Heart left ventricle (tissue), 13 donors: ENCODE results near the gene TRIM59.

ENCODE experiments used
- CTCF ChIP-seq, 12 donors: fragments of 200-600 bp; sonication (generic) in 4 of 12; IDR thresholded peaks; one replicate each; pipeline versions ENCODE4 v1.5.0 to v1.8.0; 2018 to 2022; ENCODE audit warnings: antibody characterized with exemption in 12 of 12, mild to moderate bottlenecking in 5 of 12
- POLR2A ChIP-seq, 2 donors: fragments of 450-650 bp; IDR thresholded peaks; one replicate each; pipeline ENCODE4 v1.6.1; 2017; ENCODE audit warnings: antibody characterized with exemption in 2 of 2, mild to moderate bottlenecking in 2 of 2, moderate library complexity in 2 of 2
- donor health status: ischemic (EF 13 %, LVEDD 7.1; RV severe dilation, severe dysfunction).
- donor health status: DM: no; HTN: yes; CAD: no.
- donor health status: DM: no; HTN: no; CAD: no.
- donor health status: ischemic (EF 25% LVEDD 6.9; RV normal size, moderate dysfunction).
- donor health status: ischemic (EF 25% LVEDD 5.7; RV mildly dilated, moderate dysfunction).
- donor health status: ischemic (EF 35%, LVEDD 5.7; RV mildly dilated, moderate dysfunction).
- donor health status: nonischemic (EF 11% LVEDD 7.7; RV severe dilation, severe dysfunction).
- donor health status: DM: yes; HTN: yes; CAD: no.
- donor health status: PGD.
- donor health status: ischemic (EF 29% LVEDD 5.4; RV normal size, mild dysfunction).
- donor health status: nonischemic (EF 23%, LVEDD 6.1; RV moderate dilation, normal function).

DNA sequence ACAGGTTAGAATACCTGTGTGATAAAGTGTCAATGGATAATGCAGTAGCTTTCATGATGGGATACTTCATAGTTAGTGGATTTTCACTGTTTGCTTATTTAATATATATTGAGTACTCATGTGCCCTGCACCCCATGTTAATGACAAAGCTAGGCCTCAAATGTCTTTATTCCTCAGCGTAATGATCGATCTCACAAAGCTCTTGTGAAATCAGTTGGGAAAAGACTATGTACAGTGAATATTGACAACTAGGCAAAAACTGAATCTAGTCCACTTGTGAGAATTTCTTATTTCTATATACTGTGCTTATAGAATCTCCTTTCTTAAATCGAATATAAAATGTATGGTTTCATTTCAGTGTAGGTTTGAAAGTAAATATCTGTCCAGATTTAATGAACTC lies 32.3 kb downstream of the TRIM59 start:
- no peak for TF ChIP-seq POLR2A (IDR thresholded peaks at IDR 0.05)
- no peak for TF ChIP-seq CTCF (IDR thresholded peaks at IDR 0.05)
